Measurements from ENCODE around the gene PTPRD.
A peak's percentile ranks its signal among the peaks of the same experiment; 100 is the strongest.

DNA sequence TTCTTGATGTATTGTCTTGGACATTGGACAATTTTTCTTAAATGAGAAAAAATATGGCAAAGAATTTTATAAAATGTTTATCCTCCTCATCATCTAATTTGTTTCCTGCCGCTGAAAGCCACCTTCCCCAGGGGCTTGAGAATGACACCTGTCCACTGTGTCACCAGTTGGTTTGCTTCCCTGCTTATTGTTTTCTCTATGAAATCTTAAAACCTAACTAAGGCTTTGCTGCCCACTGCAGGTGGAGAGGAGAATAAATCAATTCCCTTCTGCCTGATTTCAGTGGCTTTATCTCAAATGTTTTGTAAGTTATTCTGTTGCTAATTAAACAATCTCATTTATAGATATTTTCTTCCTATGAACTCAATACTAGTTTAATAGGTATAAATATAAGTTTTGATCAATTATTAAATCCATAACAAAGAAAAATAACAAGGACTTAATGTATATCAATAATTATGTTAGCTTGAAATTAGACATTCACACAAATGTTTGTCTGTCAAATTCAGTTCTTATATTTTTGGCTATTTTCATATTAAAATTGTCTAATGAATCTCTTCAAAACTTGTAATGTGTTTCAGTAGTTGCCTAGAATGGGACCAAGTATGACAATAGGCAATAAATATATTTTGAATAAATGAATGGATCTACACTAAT is 822.5 kb downstream of the PTPRD start:
- peak in 1 of 3 donors; percentile 22 for TF ChIP-seq CTCF (IDR thresholded peaks at IDR 0.05)
- no peak for TF ChIP-seq EP300 (IDR thresholded peaks at IDR 0.05)
- TF ChIP-seq POLR2A (IDR thresholded peaks at IDR 0.05) = no peak

Data from ovary (tissue), 3 donors.